Transverse colon (tissue), 3 donors: ENCODE measurements around the gene EGFL6.

Experiments
- CTCF ChIP-seq, 5 experiments: fragments of 200-600 bp in 3 of 5; fragments of 450-650 bp in 2 of 5; sonication (generic) in 3 of 5; IDR thresholded peaks; 1 replicate in 2 of 5; 2 replicates in 3 of 5; pipeline ENCODE4 v1.5.1; 2016 to 2017; ENCODE audit warnings: antibody characterized with exemption in 5 of 5, inconsistent platforms in 3 of 5, mild to moderate bottlenecking in 2 of 5, moderate library complexity in 1 of 5
- POLR2A ChIP-seq: fragments of 450-650 bp; IDR thresholded peaks from one replicate; pipeline ENCODE4 v1.6.1; 2016; ENCODE audit warnings: antibody characterized with exemption, mild to moderate bottlenecking, moderate library complexity

- TF ChIP-seq POLR2A, result no peak
- no peak for TF ChIP-seq CTCF (IDR thresholded peaks at IDR 0.05)
Observed at GRCh38 chrX:13520351-13520750, 49.0 kb upstream of the EGFL6 start.
